MCF 10A (cell line): ENCODE measurements around the gene IL12B. TPM values are rescaled to one million over a fixed set of nuclear protein-coding genes. Genes with fewer than 3 reads are reported as not detected.
"Not testable (repeated sequence)": the region's sequence is repeated elsewhere in the genome, so short reads cannot be mapped to it uniquely, and the experiment has no call there.

Experiments
- BruUV-seq: library from RNA; stranded (reverse); fragments of 400-500 nt; replicated peaks from 2 replicates; lab custom pipeline; 2021; lab: Mats Ljungman, UMichigan
- CTCF ChIA-PET: fragments of 300-600 bp; sonication (Branson Sonifier 250); formaldehyde crosslinking; extraction: SDS; loops from one replicate; lab custom pipeline; 2021; ENCODE audit warnings: antibody characterized with exemption, inconsistent platforms; lab: Yijun Ruan, JAX
- POLR2A ChIA-PET: fragments of 300-600, 350-650 bp; sonication (Branson Sonifier 250); formaldehyde crosslinking; extraction: SDS; loops from one replicate; lab custom pipeline; 2020; ENCODE audit warnings: antibody characterized with exemption, inconsistent platforms; lab: Yijun Ruan, JAX
- DNase-seq: peaks from one replicate; pipeline ENCODE4 v3.0.0-alpha.2; 2018; ENCODE audit not compliant: unreplicated experiment
- H3K27ac Mint-ChIP-seq: one replicate; pipeline ENCODE4 v1.8.0; 2022; ENCODE audit warnings: mild to moderate bottlenecking, low read depth, mixed read lengths; ENCODE audit not compliant: unreplicated experiment
- H3K27me3 Mint-ChIP-seq: one replicate; pipeline ENCODE4 v1.8.0; 2022; ENCODE audit warnings: mixed read lengths; ENCODE audit not compliant: insufficient read depth, unreplicated experiment
- H3K36me3 Mint-ChIP-seq: one replicate; pipeline ENCODE4 v1.8.0; 2022; ENCODE audit warnings: mild to moderate bottlenecking, moderate library complexity, mixed read lengths; ENCODE audit not compliant: insufficient read depth, unreplicated experiment
- H3K4me1 Mint-ChIP-seq: one replicate; pipeline ENCODE4 v1.8.0; 2022; ENCODE audit warnings: mixed read lengths; ENCODE audit not compliant: insufficient read depth, unreplicated experiment
- H3K4me3 Mint-ChIP-seq: one replicate; pipeline ENCODE4 v1.8.0; 2022; ENCODE audit warnings: mild to moderate bottlenecking, moderate library complexity, mixed read lengths; ENCODE audit not compliant: unreplicated experiment
- H3K9me3 Mint-ChIP-seq: one replicate; pipeline ENCODE4 v1.8.0; 2022; ENCODE audit warnings: mixed read lengths; ENCODE audit not compliant: unreplicated experiment
- CTCF ChIP-seq: fragments of 200-600 bp; IDR thresholded peaks from one replicate; pipeline ENCODE4 v1.8.0; 2022; ENCODE audit warnings: antibody characterized with exemption, mild to moderate bottlenecking; ENCODE audit not compliant: unreplicated experiment
- intact Hi-C: fragments of 100-400 bp; cut with micrococcal nuclease; formaldehyde crosslinking; loops from 2 replicates; pipeline ENCODE4 v1.14.1; 2022
- total RNA-seq: library from RNA; stranded (reverse); gene quantifications from 2 replicates; pipeline ENCODE4 v1.2.3, GENCODE V29; 2022

The IL12B gene
- total RNA-seq, 1 experiment from 2014 or later: 0.14 TPM

DNA sequence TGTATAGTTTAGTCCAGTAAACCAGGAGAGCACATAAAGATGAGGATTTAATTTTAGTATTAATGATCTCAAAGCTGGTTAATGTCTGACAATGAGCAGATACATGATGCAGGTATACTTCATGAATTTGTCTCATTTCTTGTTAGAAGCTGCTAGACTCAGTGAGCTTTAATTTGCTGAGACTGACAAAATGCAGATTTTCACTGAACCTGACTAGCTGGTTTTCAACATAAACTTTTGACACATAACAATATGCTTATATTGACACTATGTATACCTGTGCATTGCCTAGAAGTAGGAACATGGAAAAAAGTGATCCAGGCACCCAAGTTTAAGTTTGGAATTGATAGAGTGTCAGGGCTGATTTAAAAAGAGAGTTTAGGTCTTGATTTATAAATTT is 56.4 kb downstream of the IL12B start:
- Mint-ChIP-seq H3K9me3 (no peaks in the 10 kb centered on the region), H3K36me3 (peaks cover 96% of the 10 kb centered on the region), H3K4me1 (peaks cover 15% of the 10 kb centered on the region), H3K27me3 (no peaks in the 10 kb centered on the region), H3K4me3 (no peak overlapping the region), H3K27ac (no peak overlapping the region)
- no peak for TF ChIP-seq CTCF
- BruUV-seq: no TSS peak
- CTCF ChIA-PET: interaction anchor here (0.6 to 3.0 kb wide), 10 partner anchors 10 to 1073 kb away, joined by 3 to 11 read pairs (median 4); no protein-coding TSS in a partner anchor
- intact Hi-C loops: no loop called here
- POLR2A ChIA-PET: interaction anchor here (0.5 to 3.0 kb wide), 13 partner anchors 9 to 1137 kb away, joined by 3 to 22 read pairs (median 4); no protein-coding TSS in a partner anchor
- no peak for DNase-seq

- Mint-ChIP-seq H3K27ac (peak overlapping the region; percentile 81), H3K27me3 (no peaks in the 10 kb centered on the region), H3K36me3 (peaks cover 58% of the 10 kb centered on the region), H3K4me3 (peak overlapping the region; percentile 49), H3K9me3 (no peaks in the 10 kb centered on the region), H3K4me1 (peaks cover 32% of the 10 kb centered on the region)
- BruUV-seq: no TSS peak
- intact Hi-C loops: no loop called here
- no peak for TF ChIP-seq CTCF
- CTCF ChIA-PET: interaction anchor here (1.0 kb wide), 1 partner anchor 113 kb away, joined by 3 read pairs; no protein-coding TSS in a partner anchor
- no peak for DNase-seq
- POLR2A ChIA-PET: interaction anchor here (0.7 to 0.8 kb wide), 4 partner anchors 10 to 107 kb away, joined by 3 read pairs; no protein-coding TSS in a partner anchor
Measured at GRCh38 chr5:159269723-159270122, 60.6 kb downstream of the IL12B start.

DNA sequence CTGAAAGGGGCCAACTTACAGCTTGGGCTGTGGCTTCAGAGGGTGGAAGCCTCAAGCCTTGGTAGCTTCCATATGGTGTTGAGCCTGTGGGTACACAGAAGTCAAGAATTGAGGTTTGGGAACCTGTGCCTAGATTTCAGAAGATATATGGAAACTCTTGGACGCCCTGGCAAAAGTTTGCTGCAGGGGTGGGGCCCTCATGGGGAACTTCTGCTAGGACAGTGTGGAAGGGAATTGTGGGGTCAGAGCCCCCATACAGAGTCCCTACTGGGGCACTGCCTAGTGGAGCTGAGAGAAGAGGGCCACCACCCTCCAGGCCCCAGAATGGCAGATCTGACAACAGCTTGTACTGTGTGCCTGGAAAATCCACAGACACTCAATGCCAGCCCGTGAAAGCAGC is 63.5 kb downstream of the IL12B start:
- BruUV-seq, intact Hi-C loops, H3K9me3 Mint-ChIP-seq, DNase-seq, H3K4me3 Mint-ChIP-seq, H3K27me3 Mint-ChIP-seq, H3K27ac Mint-ChIP-seq: not testable (repeated sequence)
- Mint-ChIP-seq H3K36me3 (peaks cover 29% of the 10 kb centered on the region), H3K4me1 (peaks cover 46% of the 10 kb centered on the region)
- ChIA-PET POLR2A (interaction anchor here (0.9 to 3.4 kb wide), 4 partner anchors 7 to 110 kb away, joined by 5 to 22 read pairs (median 8); no protein-coding TSS in a partner anchor), CTCF (interaction anchor here (0.5 to 0.8 kb wide), 4 partner anchors 51 to 127 kb away, joined by 3 to 5 read pairs (median 4); no protein-coding TSS in a partner anchor)

Other genes with a start within 250 kb of the IL12B start
- gene EBF1, start 230.6 kb downstream of the IL12B start, total RNA-seq: 1.0 and 2.0 TPM in 2 replicates
- 122 and 157 TPM in 2 replicates for gene RNF145, start 120.9 kb downstream of the IL12B start, total RNA-seq
- 74.4 and 89.6 TPM in 2 replicates for gene UBLCP1, start 67.2 kb downstream of the IL12B start, total RNA-seq